ENCODE data around the gene TDO2. TPM values are rescaled to one million over a fixed set of nuclear protein-coding genes. Genes with fewer than 3 reads are reported as not detected.

TDO2 gene
- total and polyA plus RNA-seq, 2 of the 4 experiments (the other 2 are of a cell fraction) = 0.09 to 0.18 TPM

DNA sequence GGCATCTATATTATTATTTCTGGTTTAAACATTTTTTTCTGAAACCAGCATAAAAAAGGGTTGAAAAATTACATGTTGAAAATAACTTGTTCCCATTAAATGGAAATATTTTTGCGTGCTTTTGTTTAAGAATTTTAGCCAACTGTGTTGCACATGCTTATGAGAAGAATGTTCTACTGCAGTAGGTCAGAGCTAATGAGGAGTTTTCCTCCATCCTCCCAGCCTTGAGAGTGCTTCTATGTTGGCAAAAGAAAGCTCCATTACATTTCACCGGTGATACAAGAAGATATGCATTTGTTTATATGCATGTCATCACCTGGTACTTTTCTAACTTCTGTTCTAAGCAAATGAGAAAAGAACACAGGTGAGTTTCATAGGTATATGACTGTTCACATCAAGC lies 13.6 kb upstream of the TDO2 start:
- Histone ChIP-seq H2BK5ac (ENCODE audit: low read depth, low read length, poor library complexity, severe bottlenecking) (no peak overlapping the region), H4K20me1 (ENCODE audit: insufficient read depth, low read length) (no peaks in the 10 kb centered on the region), H2AK5ac (ENCODE audit: low read depth, low read length) (no peak overlapping the region), H3K4me1 (ENCODE audit: control insufficient read depth, insufficient read depth, low read length) (no peaks in the 10 kb centered on the region), H2AFZ (replicated peaks; ENCODE audit: low read length, poor library complexity) (no peak overlapping the region), H3K27me3 (ENCODE audit: control insufficient read depth, insufficient read depth, low read length) (no peaks in the 10 kb centered on the region), H3K23ac (ENCODE audit: low read depth, low read length) (no peak overlapping the region), H3K9me3 (ENCODE audit: control insufficient read depth, insufficient read depth, low read length) (0 out of 2 replicates have a peak, but pooled peaks cover 2% of the 10 kb centered on the region), H3K14ac (replicated peaks; ENCODE audit: low read depth, low read length) (no peak overlapping the region), H3K56ac (ENCODE audit: extremely low read depth, insufficient read depth, low read length) (no peak overlapping the region), H3K9ac (ENCODE audit: low read depth, low read length) (no peak overlapping the region), H2AK9ac (replicated peaks; ENCODE audit: low read depth, low read length, poor library complexity) (no peak overlapping the region), H2BK20ac (ENCODE audit: low read depth, low read length) (no peak overlapping the region), H4K5ac (ENCODE audit: low read depth, low read length) (no peak overlapping the region), H3K9me1 (ENCODE audit: insufficient read depth, low read length) (no peaks in the 10 kb centered on the region), H3K4me2 (ENCODE audit: low read depth, low read length) (no peak overlapping the region), H2BK120ac (ENCODE audit: low read depth, low read length) (no peak overlapping the region), H3K4me3 (ENCODE audit: insufficient read depth, low read depth, low read length) (no peak overlapping the region), H3K18ac (ENCODE audit: low read depth, low read length) (no peak overlapping the region), H2BK15ac (ENCODE audit: low read depth, low read length) (no peak overlapping the region), H3K4ac (ENCODE audit: low read depth, low read length) (no peak overlapping the region), H3K79me1 (ENCODE audit: low read depth in 1 of 2, low read length in 2 of 2) (no peaks in the 10 kb centered on the region), H3K36me3 (ENCODE audit: control insufficient read depth, insufficient read depth, low read length) (no peaks in the 10 kb centered on the region), H3K27ac (ENCODE audit: insufficient read depth, low read length) (no peak overlapping the region), H4K91ac (ENCODE audit: insufficient read depth, low read depth, low read length) (no peak overlapping the region), H4K8ac (ENCODE audit: low read depth in 2 of 2, low read length in 2 of 2) (no peak overlapping the region)
- DNase-seq = no peak
- in situ Hi-C loops (cut with MboI; ENCODE audit: low sequenced_read_pairs) (no loop called here), dilution Hi-C loops (cut with HindIII; ENCODE audit: low sequenced_read_pairs, unreplicated experiment) (no loop called here), intact Hi-C loops (cut with micrococcal nuclease) (no loop called here)
- no peak for ATAC-seq (ENCODE audit: low read depth)
- WGBS, 2 experiments (ENCODE audit: extremely low coverage in 2 of 2, insufficient read length in 1 of 2) = no CpG with 5 or more reads among the region's 2 CpGs
- POLR2A ChIA-PET (ENCODE audit: unreplicated experiment) = no interaction called here
- no TSS peak for BruUV-seq (replicated peaks)
- CTCF ChIA-PET = interaction anchor here (1.3 kb wide), 1 partner anchor 10 kb away, joined by 3 read pairs; no protein-coding TSS in a partner anchor
- TF ChIP-seq CEBPB (IDR thresholded peaks at IDR 0.05; ENCODE audit: low read depth, low read length) (no peak), MAFK (IDR thresholded peaks at IDR 0.05; ENCODE audit: low read depth, low read length) (no peak), POLR2A (IDR thresholded peaks at IDR 0.05; ENCODE audit: low read depth, low read length) (no peak), RAD21 (IDR thresholded peaks at IDR 0.05; ENCODE audit: low read length) (no peak), FOS (IDR thresholded peaks at IDR 0.05; ENCODE audit: low read depth, low read length) (no peak), SMC3 (IDR thresholded peaks at IDR 0.05; ENCODE audit: low read depth, low read length) (no peak), MXI1 (IDR thresholded peaks at IDR 0.05; ENCODE audit: borderline replicate concordance, low read depth, low read length) (no peak), BHLHE40 (IDR thresholded peaks at IDR 0.05; ENCODE audit: low read depth, low read length) (no peak), NFE2L2 (IDR thresholded peaks at IDR 0.05; ENCODE audit: low read depth, low read length) (no peak), RCOR1 (IDR thresholded peaks at IDR 0.05; ENCODE audit: insufficient replicate concordance, low read length) (no peak), MAZ (IDR thresholded peaks at IDR 0.05; ENCODE audit: borderline replicate concordance, low read depth, low read length) (no peak), CHD1 (IDR thresholded peaks at IDR 0.05; ENCODE audit: low read depth, low read length) (no peak)
- TF ChIP-seq, protein P1, sequence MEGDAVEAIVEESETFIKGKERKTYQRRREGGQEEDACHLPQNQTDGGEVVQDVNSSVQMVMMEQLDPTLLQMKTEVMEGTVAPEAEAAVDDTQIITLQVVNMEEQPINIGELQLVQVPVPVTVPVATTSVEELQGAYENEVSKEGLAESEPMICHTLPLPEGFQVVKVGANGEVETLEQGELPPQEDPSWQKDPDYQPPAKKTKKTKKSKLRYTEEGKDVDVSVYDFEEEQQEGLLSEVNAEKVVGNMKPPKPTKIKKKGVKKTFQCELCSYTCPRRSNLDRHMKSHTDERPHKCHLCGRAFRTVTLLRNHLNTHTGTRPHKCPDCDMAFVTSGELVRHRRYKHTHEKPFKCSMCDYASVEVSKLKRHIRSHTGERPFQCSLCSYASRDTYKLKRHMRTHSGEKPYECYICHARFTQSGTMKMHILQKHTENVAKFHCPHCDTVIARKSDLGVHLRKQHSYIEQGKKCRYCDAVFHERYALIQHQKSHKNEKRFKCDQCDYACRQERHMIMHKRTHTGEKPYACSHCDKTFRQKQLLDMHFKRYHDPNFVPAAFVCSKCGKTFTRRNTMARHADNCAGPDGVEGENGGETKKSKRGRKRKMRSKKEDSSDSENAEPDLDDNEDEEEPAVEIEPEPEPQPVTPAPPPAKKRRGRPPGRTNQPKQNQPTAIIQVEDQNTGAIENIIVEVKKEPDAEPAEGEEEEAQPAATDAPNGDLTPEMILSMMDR (conservative IDR thresholded peaks at IDR 0.05; ENCODE audit: low read depth, low read length) = no peak
- TF ChIP-seq, protein P2, sequence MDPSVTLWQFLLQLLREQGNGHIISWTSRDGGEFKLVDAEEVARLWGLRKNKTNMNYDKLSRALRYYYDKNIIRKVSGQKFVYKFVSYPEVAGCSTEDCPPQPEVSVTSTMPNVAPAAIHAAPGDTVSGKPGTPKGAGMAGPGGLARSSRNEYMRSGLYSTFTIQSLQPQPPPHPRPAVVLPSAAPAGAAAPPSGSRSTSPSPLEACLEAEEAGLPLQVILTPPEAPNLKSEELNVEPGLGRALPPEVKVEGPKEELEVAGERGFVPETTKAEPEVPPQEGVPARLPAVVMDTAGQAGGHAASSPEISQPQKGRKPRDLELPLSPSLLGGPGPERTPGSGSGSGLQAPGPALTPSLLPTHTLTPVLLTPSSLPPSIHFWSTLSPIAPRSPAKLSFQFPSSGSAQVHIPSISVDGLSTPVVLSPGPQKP (IDR thresholded peaks at IDR 0.05; ENCODE audit: borderline replicate concordance, low read depth, low read length) = no peak
- TF ChIP-seq, protein P3, sequence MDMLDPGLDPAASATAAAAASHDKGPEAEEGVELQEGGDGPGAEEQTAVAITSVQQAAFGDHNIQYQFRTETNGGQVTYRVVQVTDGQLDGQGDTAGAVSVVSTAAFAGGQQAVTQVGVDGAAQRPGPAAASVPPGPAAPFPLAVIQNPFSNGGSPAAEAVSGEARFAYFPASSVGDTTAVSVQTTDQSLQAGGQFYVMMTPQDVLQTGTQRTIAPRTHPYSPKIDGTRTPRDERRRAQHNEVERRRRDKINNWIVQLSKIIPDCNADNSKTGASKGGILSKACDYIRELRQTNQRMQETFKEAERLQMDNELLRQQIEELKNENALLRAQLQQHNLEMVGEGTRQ (IDR thresholded peaks at IDR 0.05; ENCODE audit: low read depth, low read length) = no peak

Measured in IMR-90 (cell line).